ENCODE results near the gene IMMP2L.

DNA sequence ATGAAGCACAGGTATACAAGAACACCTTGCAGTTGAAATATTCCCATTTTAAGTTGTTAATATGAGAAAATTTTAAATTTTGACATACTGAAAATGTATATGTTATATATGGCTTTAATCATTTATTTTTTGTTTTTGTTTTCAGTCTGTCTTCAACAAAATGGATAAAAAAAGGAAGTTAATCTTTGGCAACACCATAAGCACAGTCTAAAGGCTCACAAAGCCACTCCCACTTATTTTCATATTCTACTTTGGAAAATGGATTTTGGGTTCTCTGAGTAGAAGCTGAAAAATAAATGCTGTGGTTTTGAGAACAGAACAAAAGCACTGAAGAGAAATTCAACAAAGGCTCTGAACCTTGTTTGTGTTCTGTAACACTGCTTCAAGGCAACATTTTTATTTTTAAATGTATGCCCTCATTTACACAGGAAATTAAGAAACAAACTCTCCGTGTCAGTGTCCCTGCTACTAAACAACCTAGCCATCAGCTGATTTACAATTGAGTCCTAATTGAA, 552.7 kb downstream of the IMMP2L start:
- TF ChIP-seq, protein P1, sequence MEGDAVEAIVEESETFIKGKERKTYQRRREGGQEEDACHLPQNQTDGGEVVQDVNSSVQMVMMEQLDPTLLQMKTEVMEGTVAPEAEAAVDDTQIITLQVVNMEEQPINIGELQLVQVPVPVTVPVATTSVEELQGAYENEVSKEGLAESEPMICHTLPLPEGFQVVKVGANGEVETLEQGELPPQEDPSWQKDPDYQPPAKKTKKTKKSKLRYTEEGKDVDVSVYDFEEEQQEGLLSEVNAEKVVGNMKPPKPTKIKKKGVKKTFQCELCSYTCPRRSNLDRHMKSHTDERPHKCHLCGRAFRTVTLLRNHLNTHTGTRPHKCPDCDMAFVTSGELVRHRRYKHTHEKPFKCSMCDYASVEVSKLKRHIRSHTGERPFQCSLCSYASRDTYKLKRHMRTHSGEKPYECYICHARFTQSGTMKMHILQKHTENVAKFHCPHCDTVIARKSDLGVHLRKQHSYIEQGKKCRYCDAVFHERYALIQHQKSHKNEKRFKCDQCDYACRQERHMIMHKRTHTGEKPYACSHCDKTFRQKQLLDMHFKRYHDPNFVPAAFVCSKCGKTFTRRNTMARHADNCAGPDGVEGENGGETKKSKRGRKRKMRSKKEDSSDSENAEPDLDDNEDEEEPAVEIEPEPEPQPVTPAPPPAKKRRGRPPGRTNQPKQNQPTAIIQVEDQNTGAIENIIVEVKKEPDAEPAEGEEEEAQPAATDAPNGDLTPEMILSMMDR (IDR thresholded peaks at IDR 0.05) = no peak
- no peak for TF ChIP-seq POLR2A (IDR thresholded peaks at IDR 0.05)

All from body of pancreas (tissue), 4 donors.